ENCODE data around the gene MARCHF7.

DNA sequence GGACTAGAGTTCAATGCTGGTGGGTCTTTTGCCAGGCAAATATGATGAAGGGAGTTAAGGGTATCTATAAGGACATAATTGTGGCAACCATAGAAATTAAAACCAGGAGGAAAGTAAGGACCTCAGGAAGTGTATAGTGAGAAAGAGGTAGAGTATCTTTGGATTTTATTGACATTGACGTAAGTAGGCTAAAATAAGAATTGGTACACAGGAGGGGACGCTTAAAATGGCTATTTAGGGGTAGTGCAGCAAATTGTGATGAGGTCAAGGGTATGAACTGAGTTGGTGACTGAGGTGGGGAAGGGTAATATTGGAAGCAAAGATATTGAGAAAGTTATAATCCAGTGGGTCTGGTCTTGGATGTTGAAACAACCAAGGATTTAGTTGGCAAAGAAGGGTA is 42.7 kb downstream of the MARCHF7 start:
- TF ChIP-seq, protein P1, sequence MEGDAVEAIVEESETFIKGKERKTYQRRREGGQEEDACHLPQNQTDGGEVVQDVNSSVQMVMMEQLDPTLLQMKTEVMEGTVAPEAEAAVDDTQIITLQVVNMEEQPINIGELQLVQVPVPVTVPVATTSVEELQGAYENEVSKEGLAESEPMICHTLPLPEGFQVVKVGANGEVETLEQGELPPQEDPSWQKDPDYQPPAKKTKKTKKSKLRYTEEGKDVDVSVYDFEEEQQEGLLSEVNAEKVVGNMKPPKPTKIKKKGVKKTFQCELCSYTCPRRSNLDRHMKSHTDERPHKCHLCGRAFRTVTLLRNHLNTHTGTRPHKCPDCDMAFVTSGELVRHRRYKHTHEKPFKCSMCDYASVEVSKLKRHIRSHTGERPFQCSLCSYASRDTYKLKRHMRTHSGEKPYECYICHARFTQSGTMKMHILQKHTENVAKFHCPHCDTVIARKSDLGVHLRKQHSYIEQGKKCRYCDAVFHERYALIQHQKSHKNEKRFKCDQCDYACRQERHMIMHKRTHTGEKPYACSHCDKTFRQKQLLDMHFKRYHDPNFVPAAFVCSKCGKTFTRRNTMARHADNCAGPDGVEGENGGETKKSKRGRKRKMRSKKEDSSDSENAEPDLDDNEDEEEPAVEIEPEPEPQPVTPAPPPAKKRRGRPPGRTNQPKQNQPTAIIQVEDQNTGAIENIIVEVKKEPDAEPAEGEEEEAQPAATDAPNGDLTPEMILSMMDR (IDR thresholded peaks at IDR 0.05): no peak
- TF ChIP-seq POLR2A (IDR thresholded peaks at IDR 0.05): no peak

Measured in thyroid gland (tissue), 4 donors.